ENCODE measurements around the gene DBF4B.

Gene DBF4B

GRCh38 chr17:44766409-44767038, 58.1 kb downstream of the DBF4B start:
- Histone ChIP-seq H3K27ac (ENCODE audit: low read depth, low read length, poor library complexity, severe bottlenecking) (no peak overlapping the region), H3K27me3 (ENCODE audit: insufficient read depth, low read length) (no peaks in the 10 kb centered on the region), H3K4me2 (ENCODE audit: low read length) (no peak overlapping the region), H3K36me3 (ENCODE audit: insufficient read depth, low read length) (no peaks in the 10 kb centered on the region), H3K4me3 (ENCODE audit: low read depth, low read length, poor library complexity, severe bottlenecking) (no peak overlapping the region), H3K9ac (ENCODE audit: low read length) (no peak overlapping the region), H2AFZ (ENCODE audit: low read length) (no peak overlapping the region), H3K79me2 (ENCODE audit: insufficient read depth, low read length) (no peaks in the 10 kb centered on the region), H4K20me1 (ENCODE audit: insufficient read depth, low read length) (no peaks in the 10 kb centered on the region), H3K9me3 (ENCODE audit: low read length) (no peaks in the 10 kb centered on the region), H3K9me2 (ENCODE audit: low read depth, low read length) (no peaks in the 10 kb centered on the region), H3K4me1 (ENCODE audit: insufficient read depth, low read length, severe bottlenecking) (no peaks in the 10 kb centered on the region), H3F3A (ENCODE audit: insufficient read depth, low read length) (no peaks in the 10 kb centered on the region)
- TF ChIP-seq EZH2 (IDR thresholded peaks at IDR 0.05; ENCODE audit: borderline replicate concordance, low read length) (no peak), CTCF (IDR thresholded peaks at IDR 0.05; ENCODE audit: low read length) (no peak)

GRCh38 chr17:44767493-44767892, 59.0 kb downstream of the DBF4B start:
- no peak overlapping the region for H2AFZ ChIP-seq (ENCODE audit: low read length)
- TF ChIP-seq CTCF (IDR thresholded peaks at IDR 0.05; ENCODE audit: low read length): no peak
- no peak for TF ChIP-seq EZH2 (IDR thresholded peaks at IDR 0.05; ENCODE audit: borderline replicate concordance, low read length)
- no peaks in the 10 kb centered on the region for H3K79me2 ChIP-seq (ENCODE audit: insufficient read depth, low read length)
- no peaks in the 10 kb centered on the region for H3K9me2 ChIP-seq (ENCODE audit: low read depth, low read length)
- H3K27me3 ChIP-seq (ENCODE audit: insufficient read depth, low read length): no peaks in the 10 kb centered on the region
- H3K9ac ChIP-seq (ENCODE audit: low read length): no peak overlapping the region
- H3K36me3 ChIP-seq (ENCODE audit: insufficient read depth, low read length): no peaks in the 10 kb centered on the region
- H3F3A ChIP-seq (ENCODE audit: insufficient read depth, low read length): no peaks in the 10 kb centered on the region
- H3K9me3 ChIP-seq (ENCODE audit: low read length): no peaks in the 10 kb centered on the region
- H3K4me1 ChIP-seq (ENCODE audit: insufficient read depth, low read length, severe bottlenecking): no peaks in the 10 kb centered on the region
- H3K27ac ChIP-seq (ENCODE audit: low read depth, low read length, poor library complexity, severe bottlenecking): no peak overlapping the region
- no peak overlapping the region for H3K4me2 ChIP-seq (ENCODE audit: low read length)
- no peak overlapping the region for H3K4me3 ChIP-seq (ENCODE audit: low read depth, low read length, poor library complexity, severe bottlenecking)
- no peaks in the 10 kb centered on the region for H4K20me1 ChIP-seq (ENCODE audit: insufficient read depth, low read length)

- no peaks in the 10 kb centered on the region for H3K36me3 ChIP-seq (ENCODE audit: insufficient read depth, low read length)
- no peak overlapping the region for H3K4me2 ChIP-seq (ENCODE audit: low read length)
- H3K9me2 ChIP-seq (ENCODE audit: low read depth, low read length): no peaks in the 10 kb centered on the region
- H3K4me1 ChIP-seq (ENCODE audit: insufficient read depth, low read length, severe bottlenecking): no peaks in the 10 kb centered on the region
- no peaks in the 10 kb centered on the region for H3K27me3 ChIP-seq (ENCODE audit: insufficient read depth, low read length)
- H3F3A ChIP-seq (ENCODE audit: insufficient read depth, low read length): no peaks in the 10 kb centered on the region
- no peaks in the 10 kb centered on the region for H3K9me3 ChIP-seq (ENCODE audit: low read length)
- H2AFZ ChIP-seq (ENCODE audit: low read length): no peak overlapping the region
- no peak for TF ChIP-seq EZH2 (IDR thresholded peaks at IDR 0.05; ENCODE audit: borderline replicate concordance, low read length)
- no peak for TF ChIP-seq CTCF (IDR thresholded peaks at IDR 0.05; ENCODE audit: low read length)
- no peak overlapping the region for H3K27ac ChIP-seq (ENCODE audit: low read depth, low read length, poor library complexity, severe bottlenecking)
- H3K79me2 ChIP-seq (ENCODE audit: insufficient read depth, low read length): no peaks in the 10 kb centered on the region
- no peaks in the 10 kb centered on the region for H4K20me1 ChIP-seq (ENCODE audit: insufficient read depth, low read length)
- H3K4me3 ChIP-seq (ENCODE audit: low read depth, low read length, poor library complexity, severe bottlenecking): no peak overlapping the region
- H3K9ac ChIP-seq (ENCODE audit: low read length): no peak overlapping the region
These were observed 60.2 kb downstream of the DBF4B start for GRCh38 chr17:44768505-44769142.
